PC-9 (cell line): Measurements from ENCODE around the gene SPATA31D3. TPM values are rescaled to one million over a fixed set of nuclear protein-coding genes. Genes with fewer than 3 reads are reported as not detected.
"Not testable (repeated sequence)": the region's sequence is repeated elsewhere in the genome, so short reads cannot be mapped to it uniquely, and the experiment has no call there.

Experiments
- BruUV-seq: library from RNA; stranded (reverse); fragments of 400-500 nt; replicated peaks from 2 replicates; lab custom pipeline; 2021; lab: Mats Ljungman, UMichigan
- CTCF ChIA-PET: fragments of 300-600 bp; sonication (Branson Sonifier 250); formaldehyde crosslinking; loops from one replicate; lab custom pipeline; 2022; ENCODE audit warnings: antibody characterized with exemption; lab: Charles Lee
- POLR2A ChIA-PET: fragments of 300-600 bp; sonication (Branson Sonifier 250); formaldehyde crosslinking; loops from one replicate; lab custom pipeline; 2022; ENCODE audit warnings: antibody characterized with exemption; ENCODE audit not compliant: unreplicated experiment; lab: Charles Lee
- DNase-seq, 2 experiments: peaks; one replicate each; pipeline versions ENCODE4 v3.0.0 to v3.0.0-alpha.2; 2015 to 2022; ENCODE audit warnings: mixed read lengths in 1 of 2
- H2AFZ ChIP-seq: fragments of 200-600 bp; sonication (generic); 2 replicates; pipeline ENCODE4 v1.8.1; 2017; ENCODE audit warnings: antibody characterized with exemption
- H3F3A ChIP-seq: fragments of 200-600 bp; sonication (generic); 2 replicates; pipeline ENCODE4 v1.8.1; 2017; ENCODE audit warnings: antibody characterized with exemption, mild to moderate bottlenecking, low read depth; ENCODE audit not compliant: insufficient read depth
- H3K27ac ChIP-seq: fragments of 200-600 bp; sonication (generic); 2 replicates; pipeline ENCODE4 v1.6.1; 2016; ENCODE audit warnings: mixed run types
- H3K27me3 ChIP-seq: fragments of 200-600 bp; sonication (generic); 2 replicates; pipeline ENCODE4 v1.6.1; 2016; ENCODE audit warnings: low read depth, mixed run types; ENCODE audit not compliant: insufficient read depth
- H3K36me3 ChIP-seq: fragments of 200-600 bp; sonication (generic); 2 replicates; pipeline ENCODE4 v1.6.1; 2016; ENCODE audit warnings: low read depth, mixed run types
- H3K4me1 ChIP-seq: fragments of 200-600 bp; sonication (generic); replicated peaks from 2 replicates; pipeline ENCODE4 v1.6.1; 2016; ENCODE audit warnings: mixed run types; ENCODE audit not compliant: insufficient read depth
- H3K4me2 ChIP-seq: fragments of 200-600 bp; sonication (generic); 2 replicates; pipeline ENCODE4 v1.6.1; 2017; ENCODE audit warnings: mixed run types
- H3K4me3 ChIP-seq: fragments of 200-600 bp; sonication (generic); 2 replicates; pipeline ENCODE4 v1.6.1; 2016; ENCODE audit warnings: mixed run types
- H3K79me2 ChIP-seq: fragments of 200-600 bp; sonication (generic); 2 replicates; pipeline ENCODE4 v1.6.1; 2017; ENCODE audit warnings: low read depth, mixed run types
- H3K9me2 ChIP-seq: fragments of 200-600 bp; sonication (generic); 2 replicates; pipeline ENCODE4 v1.8.1; 2017; ENCODE audit warnings: mild to moderate bottlenecking; ENCODE audit not compliant: insufficient read depth
- H3K9me3 ChIP-seq: fragments of 200-600 bp; sonication (generic); 2 replicates; pipeline ENCODE4 v1.8.1; 2016; ENCODE audit warnings: low read depth; ENCODE audit not compliant: insufficient read depth
- H4K20me1 ChIP-seq: fragments of 200-600 bp; sonication (generic); 2 replicates; pipeline ENCODE4 v1.8.1; 2017; ENCODE audit not compliant: insufficient read depth
- EZH2 ChIP-seq: fragments of 200-600 bp; sonication (generic); IDR thresholded peaks from 2 replicates; pipeline ENCODE4 v1.8.0; 2017; ENCODE audit warnings: antibody characterized with exemption, low read depth
- intact Hi-C: fragments of 100-400 bp; cut with micrococcal nuclease; formaldehyde crosslinking; loops from one replicate; pipeline ENCODE4 v1.10.0; 2022; ENCODE audit not compliant: unreplicated experiment
- total RNA-seq: library from RNA; stranded (reverse); gene quantifications from 2 replicates; pipeline ENCODE4 v1.2.3, GENCODE V29; 2021
- TF ChIP-seq, protein P1 (sequence below): fragments of 200-600 bp; sonication (generic); conservative IDR thresholded peaks from 2 replicates; pipeline ENCODE4 v1.6.1; 2017; ENCODE audit warnings: mixed run types, antibody characterized with exemption, mild to moderate bottlenecking, moderate library complexity

The SPATA31D3 gene
- total RNA-seq, 1 experiment from 2014 or later: not detected

DNA sequence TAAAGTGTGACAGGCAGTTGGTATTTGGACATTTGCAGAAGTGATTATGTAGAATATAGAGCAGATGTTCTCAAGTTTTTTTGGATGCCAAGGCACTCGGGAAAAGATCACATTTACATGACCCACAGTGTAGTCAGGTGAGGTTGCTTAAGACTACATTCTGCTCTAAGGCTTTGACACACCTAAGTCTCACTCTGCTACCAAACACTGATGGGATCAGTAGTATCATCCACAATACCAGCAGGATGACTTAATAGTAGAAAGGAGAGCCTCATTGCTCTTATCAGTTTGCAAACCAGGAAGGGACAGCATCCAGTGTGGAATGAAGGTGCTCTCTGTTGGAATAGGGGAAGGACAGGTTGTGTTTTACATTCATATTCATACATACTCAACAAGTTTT lies 42.8 kb downstream of the SPATA31D3 start:
- Histone ChIP-seq H2AFZ (no peak overlapping the region), H3F3A (no peaks in the 10 kb centered on the region), H3K9me3 (no peaks in the 10 kb centered on the region), H3K4me3 (no peak overlapping the region), H3K4me2 (no peak overlapping the region), H3K27me3 (no peaks in the 10 kb centered on the region), H3K27ac (no peak overlapping the region), H3K36me3 (no peaks in the 10 kb centered on the region), H4K20me1 (no peaks in the 10 kb centered on the region), H3K79me2 (no peaks in the 10 kb centered on the region), H3K9me2 (no peaks in the 10 kb centered on the region), H3K4me1 (no peaks in the 10 kb centered on the region)
- no peak for DNase-seq
- ChIA-PET POLR2A (no interaction called here), CTCF (no interaction called here)
- intact Hi-C loops: no loop called here
- TF ChIP-seq, protein P1, sequence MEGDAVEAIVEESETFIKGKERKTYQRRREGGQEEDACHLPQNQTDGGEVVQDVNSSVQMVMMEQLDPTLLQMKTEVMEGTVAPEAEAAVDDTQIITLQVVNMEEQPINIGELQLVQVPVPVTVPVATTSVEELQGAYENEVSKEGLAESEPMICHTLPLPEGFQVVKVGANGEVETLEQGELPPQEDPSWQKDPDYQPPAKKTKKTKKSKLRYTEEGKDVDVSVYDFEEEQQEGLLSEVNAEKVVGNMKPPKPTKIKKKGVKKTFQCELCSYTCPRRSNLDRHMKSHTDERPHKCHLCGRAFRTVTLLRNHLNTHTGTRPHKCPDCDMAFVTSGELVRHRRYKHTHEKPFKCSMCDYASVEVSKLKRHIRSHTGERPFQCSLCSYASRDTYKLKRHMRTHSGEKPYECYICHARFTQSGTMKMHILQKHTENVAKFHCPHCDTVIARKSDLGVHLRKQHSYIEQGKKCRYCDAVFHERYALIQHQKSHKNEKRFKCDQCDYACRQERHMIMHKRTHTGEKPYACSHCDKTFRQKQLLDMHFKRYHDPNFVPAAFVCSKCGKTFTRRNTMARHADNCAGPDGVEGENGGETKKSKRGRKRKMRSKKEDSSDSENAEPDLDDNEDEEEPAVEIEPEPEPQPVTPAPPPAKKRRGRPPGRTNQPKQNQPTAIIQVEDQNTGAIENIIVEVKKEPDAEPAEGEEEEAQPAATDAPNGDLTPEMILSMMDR: no peak
- no peak for TF ChIP-seq EZH2
- no TSS peak for BruUV-seq

- H3K9me3 ChIP-seq, CTCF ChIA-PET, BruUV-seq: not testable (repeated sequence)
These were observed 45.2 kb downstream of the SPATA31D3 start, which contains the start of gene SPATA31D1 for GRCh38 chr9:81988472-81988871. TSS of gene SPATA31D1 (plus strand) at chr9:81988772. CDS start at chr9:81988819, 47 bp downstream.

DNA sequence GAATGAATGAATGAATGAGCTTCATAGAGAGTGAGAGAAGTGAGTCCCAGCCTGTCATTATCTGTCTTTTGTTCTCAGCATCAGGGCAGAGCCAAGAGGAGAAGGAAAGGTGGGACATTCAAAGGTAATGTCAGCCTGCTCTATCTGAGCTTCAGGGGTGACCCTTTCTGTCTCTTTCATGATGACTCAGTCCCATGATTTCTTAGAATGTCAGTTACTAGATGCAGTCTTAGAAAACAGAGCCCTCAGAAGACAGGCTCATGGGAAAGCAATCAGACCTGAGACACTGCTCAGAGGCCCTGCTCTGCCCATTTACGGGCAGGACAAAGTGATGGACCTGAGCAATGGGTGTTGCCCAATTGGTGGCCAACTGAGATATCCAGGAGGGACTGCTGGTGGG lies 46.4 kb downstream of the SPATA31D3 start:
- intact Hi-C loops: no loop called here
- no peak for TF ChIP-seq EZH2
- TF ChIP-seq, protein P1: no peak
- H3K27me3 ChIP-seq: no peaks in the 10 kb centered on the region
- H3K36me3 ChIP-seq: no peaks in the 10 kb centered on the region
- H3K4me1 ChIP-seq: no peaks in the 10 kb centered on the region
- no peak for DNase-seq
- no peaks in the 10 kb centered on the region for H3K9me2 ChIP-seq
- no peak overlapping the region for H3K27ac ChIP-seq
- no peaks in the 10 kb centered on the region for H3K9me3 ChIP-seq
- no peaks in the 10 kb centered on the region for H4K20me1 ChIP-seq
- H2AFZ ChIP-seq: no peak overlapping the region
- BruUV-seq: no TSS peak
- H3F3A ChIP-seq: no peaks in the 10 kb centered on the region
- POLR2A ChIA-PET: no interaction called here
- H3K4me3 ChIP-seq: no peak overlapping the region
- CTCF ChIA-PET: no interaction called here
- no peak overlapping the region for H3K4me2 ChIP-seq
- no peaks in the 10 kb centered on the region for H3K79me2 ChIP-seq

More at GRCh38 chr9:81988472-81988871, 45.2 kb downstream of the SPATA31D3 start, which contains the start of gene SPATA31D1:
- POLR2A ChIA-PET, H3K4me3 ChIP-seq, H3K27ac ChIP-seq, H3F3A ChIP-seq, H3K9me2 ChIP-seq, DNase-seq, H3K27me3 ChIP-seq, H3K79me2 ChIP-seq, H3K4me1 ChIP-seq, H2AFZ ChIP-seq, H4K20me1 ChIP-seq, H3K4me2 ChIP-seq, H3K36me3 ChIP-seq, intact Hi-C loops: not testable (repeated sequence)

GRCh38 chr9:81993656-81994055 lies 50.4 kb downstream of the SPATA31D3 start:
- POLR2A ChIA-PET: no interaction called here
- TF ChIP-seq EZH2: no peak
- TF ChIP-seq, protein P1: no peak
- no peaks in the 10 kb centered on the region for H3K36me3 ChIP-seq
- H3F3A ChIP-seq: no peaks in the 10 kb centered on the region
- no peaks in the 10 kb centered on the region for H3K9me3 ChIP-seq
- H3K4me3 ChIP-seq: no peak overlapping the region
- no peaks in the 10 kb centered on the region for H3K9me2 ChIP-seq
- no peak for DNase-seq
- no peak overlapping the region for H3K4me2 ChIP-seq
- H3K27ac ChIP-seq: no peak overlapping the region
- H3K79me2 ChIP-seq: no peaks in the 10 kb centered on the region
- H2AFZ ChIP-seq: no peak overlapping the region
- H3K4me1 ChIP-seq: no peaks in the 10 kb centered on the region
- intact Hi-C loops: no loop called here
- CTCF ChIA-PET: no interaction called here
- no peaks in the 10 kb centered on the region for H4K20me1 ChIP-seq
- H3K27me3 ChIP-seq: no peaks in the 10 kb centered on the region
- BruUV-seq: no TSS peak
